ENCODE data around the gene TPRG1.

DNA sequence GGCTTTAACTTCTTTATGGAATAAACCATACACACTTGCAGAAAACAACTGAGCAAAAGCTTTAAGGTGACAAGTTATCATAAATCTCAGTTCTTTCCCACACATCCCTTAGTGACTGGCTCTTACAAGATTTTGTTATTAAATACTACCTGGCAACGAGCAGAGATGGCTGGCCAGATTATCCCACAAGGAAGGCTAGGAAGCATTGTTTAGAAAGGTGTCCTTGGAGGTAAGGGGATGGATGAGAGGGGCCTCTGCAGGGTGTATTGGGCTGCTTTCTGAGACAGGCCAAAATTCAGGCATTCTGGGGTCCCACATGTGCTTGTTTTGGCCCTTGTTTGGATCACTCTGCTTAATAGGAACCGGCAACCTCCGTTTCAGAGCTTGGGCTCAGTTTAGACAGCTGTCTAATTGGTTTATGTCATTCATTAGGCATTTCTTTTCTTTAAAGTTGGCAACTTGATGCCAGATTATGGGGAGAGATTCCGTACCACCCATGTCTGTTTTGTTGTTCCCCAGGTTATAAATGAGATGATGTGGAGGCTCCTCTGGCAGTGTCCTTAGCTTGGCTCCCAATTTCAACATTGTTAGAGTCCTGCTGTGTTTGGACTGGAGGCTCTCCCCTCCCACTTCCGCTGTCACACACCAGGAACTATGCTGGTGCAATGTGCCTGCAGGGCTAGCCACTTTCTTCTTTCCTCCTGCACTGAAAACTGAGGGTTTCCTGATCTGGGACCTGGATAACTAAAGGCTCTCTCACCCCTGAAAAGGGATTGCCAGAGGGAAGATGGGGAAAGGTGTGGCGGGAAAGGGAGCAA lies 121.1 kb downstream of the TPRG1 start:
- TF ChIP-seq, protein P1, sequence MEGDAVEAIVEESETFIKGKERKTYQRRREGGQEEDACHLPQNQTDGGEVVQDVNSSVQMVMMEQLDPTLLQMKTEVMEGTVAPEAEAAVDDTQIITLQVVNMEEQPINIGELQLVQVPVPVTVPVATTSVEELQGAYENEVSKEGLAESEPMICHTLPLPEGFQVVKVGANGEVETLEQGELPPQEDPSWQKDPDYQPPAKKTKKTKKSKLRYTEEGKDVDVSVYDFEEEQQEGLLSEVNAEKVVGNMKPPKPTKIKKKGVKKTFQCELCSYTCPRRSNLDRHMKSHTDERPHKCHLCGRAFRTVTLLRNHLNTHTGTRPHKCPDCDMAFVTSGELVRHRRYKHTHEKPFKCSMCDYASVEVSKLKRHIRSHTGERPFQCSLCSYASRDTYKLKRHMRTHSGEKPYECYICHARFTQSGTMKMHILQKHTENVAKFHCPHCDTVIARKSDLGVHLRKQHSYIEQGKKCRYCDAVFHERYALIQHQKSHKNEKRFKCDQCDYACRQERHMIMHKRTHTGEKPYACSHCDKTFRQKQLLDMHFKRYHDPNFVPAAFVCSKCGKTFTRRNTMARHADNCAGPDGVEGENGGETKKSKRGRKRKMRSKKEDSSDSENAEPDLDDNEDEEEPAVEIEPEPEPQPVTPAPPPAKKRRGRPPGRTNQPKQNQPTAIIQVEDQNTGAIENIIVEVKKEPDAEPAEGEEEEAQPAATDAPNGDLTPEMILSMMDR (IDR thresholded peaks at IDR 0.05): no peak
- no peak for TF ChIP-seq POLR2A (IDR thresholded peaks at IDR 0.05)
- no peak for TF ChIP-seq EP300 (IDR thresholded peaks at IDR 0.05)
